ENCODE results near the gene SSTR3. TPM values are rescaled to one million over a fixed set of nuclear protein-coding genes. Genes with fewer than 3 reads are reported as not detected.
A peak's percentile ranks its signal among the peaks of the same experiment; 100 is the strongest.

Gene SSTR3
- total RNA-seq, 1 donor from 2014 or later, result not detected

GRCh38 chr22:37187552-37187890, 24.8 kb downstream of the SSTR3 start:
- Histone ChIP-seq H3K36me3 (ENCODE audit: control insufficient read depth, insufficient read depth, low read length) (no peaks in the 10 kb centered on the region), H3K27me3 (ENCODE audit: control insufficient read depth, insufficient read depth, low read length) (no peaks in the 10 kb centered on the region), H3K4me3 (ENCODE audit: low read depth, low read length) (peak overlapping the region; percentile 37)
- no peak for TF ChIP-seq CTCF (IDR thresholded peaks at IDR 0.05; ENCODE audit: insufficient read depth, low read length, poor library complexity, severe bottlenecking)
- DNase-seq (ENCODE audit: low read depth), result no peak

DNA sequence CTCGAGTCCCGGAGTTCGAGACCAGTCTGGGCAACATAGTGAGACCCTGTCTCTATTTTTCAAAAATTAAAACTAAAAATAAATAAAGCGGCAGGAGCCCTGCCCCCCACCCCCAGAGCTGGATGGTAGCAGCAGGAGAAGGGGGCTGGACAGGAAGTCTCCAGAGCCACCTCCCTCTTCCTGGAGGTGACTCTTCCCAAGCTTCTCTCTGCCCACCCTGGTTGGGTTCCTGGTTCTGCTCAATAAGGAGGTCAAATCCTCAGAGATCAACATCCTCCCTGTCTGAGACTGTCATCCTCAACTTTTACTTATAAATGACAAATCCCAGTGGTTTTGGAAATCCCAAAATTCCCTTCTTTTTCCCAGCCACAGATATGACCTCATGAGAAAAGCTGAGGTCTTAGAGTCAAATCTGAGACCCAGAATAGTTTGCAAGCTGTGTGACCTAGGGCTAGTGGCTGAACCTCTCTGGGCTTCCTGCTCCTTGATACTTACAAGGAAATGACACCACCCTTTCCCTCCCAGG, 25.2 kb downstream of the SSTR3 start:
- Histone ChIP-seq H3K4me3 (ENCODE audit: low read depth, low read length) (peak overlapping the region; percentile 37), H3K27me3 (ENCODE audit: control insufficient read depth, insufficient read depth, low read length) (no peaks in the 10 kb centered on the region), H3K36me3 (ENCODE audit: control insufficient read depth, insufficient read depth, low read length) (no peaks in the 10 kb centered on the region)
- TF ChIP-seq CTCF (IDR thresholded peaks at IDR 0.05; ENCODE audit: insufficient read depth, low read length, poor library complexity, severe bottlenecking), result no peak
- DNase-seq (ENCODE audit: low read depth), result no peak

GRCh38 chr22:37186228-37186996, 25.9 kb downstream of the SSTR3 start:
- no peaks in the 10 kb centered on the region for H3K36me3 ChIP-seq (ENCODE audit: control insufficient read depth, insufficient read depth, low read length)
- TF ChIP-seq CTCF (IDR thresholded peaks at IDR 0.05; ENCODE audit: insufficient read depth, low read length, poor library complexity, severe bottlenecking), result no peak
- H3K27me3 ChIP-seq (ENCODE audit: control insufficient read depth, insufficient read depth, low read length), result no peaks in the 10 kb centered on the region
- H3K4me3 ChIP-seq (ENCODE audit: low read depth, low read length), result no peak overlapping the region
- DNase-seq (ENCODE audit: low read depth), result no peak

- Histone ChIP-seq H3K4me3 (ENCODE audit: low read depth, low read length) (no peak overlapping the region), H3K27me3 (ENCODE audit: control insufficient read depth, insufficient read depth, low read length) (no peaks in the 10 kb centered on the region), H3K36me3 (ENCODE audit: control insufficient read depth, insufficient read depth, low read length) (no peaks in the 10 kb centered on the region)
- no peak for TF ChIP-seq CTCF (IDR thresholded peaks at IDR 0.05; ENCODE audit: insufficient read depth, low read length, poor library complexity, severe bottlenecking)
- no peak for DNase-seq (ENCODE audit: low read depth)
Observed at GRCh38 chr22:37185646-37186227, 26.5 kb downstream of the SSTR3 start.

DNA sequence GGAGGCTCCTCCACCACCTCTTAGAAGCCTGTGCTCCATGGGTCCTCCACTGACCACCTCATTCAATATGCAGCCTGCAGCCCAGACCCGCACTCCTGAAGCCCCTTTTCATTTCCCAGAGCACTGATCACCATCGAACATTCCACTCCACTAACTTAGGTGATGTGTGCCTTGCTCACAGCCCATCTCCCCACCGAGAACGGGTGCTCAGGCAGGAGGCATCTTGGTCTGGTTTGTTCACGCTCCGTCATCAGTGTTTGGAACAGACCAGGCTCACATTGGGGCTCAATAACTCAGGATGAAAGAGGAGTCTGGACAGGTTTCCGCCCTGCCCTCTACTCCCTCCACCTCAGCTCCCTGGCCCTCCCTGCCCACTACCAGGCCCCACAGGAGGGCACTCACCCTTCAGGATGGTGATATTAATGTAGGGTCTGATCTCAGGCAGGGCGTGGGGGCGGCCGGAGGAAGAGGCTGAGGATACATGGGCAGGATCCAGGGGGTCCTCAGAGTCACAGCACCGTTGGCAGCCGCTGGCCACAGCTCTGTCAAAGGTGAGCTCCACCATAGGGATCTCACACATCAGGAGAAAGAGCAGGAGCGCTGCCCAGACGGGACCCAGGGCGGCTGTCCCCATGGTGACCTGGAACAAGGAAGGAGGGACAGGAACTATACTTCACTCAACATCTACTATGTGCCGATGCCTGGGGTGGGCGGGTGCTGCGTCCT, 27.3 kb downstream of the SSTR3 start:
- Histone ChIP-seq H3K36me3 (ENCODE audit: control insufficient read depth, insufficient read depth, low read length) (no peaks in the 10 kb centered on the region), H3K27me3 (ENCODE audit: control insufficient read depth, insufficient read depth, low read length) (no peaks in the 10 kb centered on the region), H3K4me3 (ENCODE audit: low read depth, low read length) (no peak overlapping the region)
- no peak for DNase-seq (ENCODE audit: low read depth)
- TF ChIP-seq CTCF (IDR thresholded peaks at IDR 0.05; ENCODE audit: insufficient read depth, low read length, poor library complexity, severe bottlenecking), result no peak
